Measurements from ENCODE around the gene NUP85. TPM values are rescaled to one million over a fixed set of nuclear protein-coding genes. Genes with fewer than 3 reads are reported as not detected.

Gene NUP85
- total and polyA plus RNA-seq, 4 donors, result 15.2 to 36.3 (median 29.5) TPM

- H3K27me3 ChIP-seq (ENCODE audit: control insufficient read depth in 4 of 4, insufficient read depth in 4 of 4, low read length in 3 of 4), result no peaks in the 10 kb centered on the region
- H3K27ac ChIP-seq (ENCODE audit: low read depth in 1 of 2, low read length in 2 of 2), result no peak overlapping the region
- no peak overlapping the region for H3K9ac ChIP-seq (ENCODE audit: low read depth in 1 of 2, low read length in 2 of 2)
- no peak overlapping the region for H3K4me3 ChIP-seq (ENCODE audit: low read depth in 1 of 3, low read length in 3 of 3)
- peaks cover 10 to 70% (median 45%) of the 10 kb centered on the region in 4 donors for H3K36me3 ChIP-seq (ENCODE audit: control insufficient read depth in 4 of 4, insufficient read depth in 3 of 4, low read depth in 1 of 4, low read length in 3 of 4)
- no peaks in the 10 kb centered on the region for H3K4me1 ChIP-seq (ENCODE audit: control insufficient read depth in 4 of 4, insufficient read depth in 4 of 4, low read length in 3 of 4)
- 82% methylated on average over 4 of the region's 4 CpGs for WGBS
- no peaks in the 10 kb centered on the region for H3K9me3 ChIP-seq (ENCODE audit: control insufficient read depth in 4 of 4, low read length in 3 of 4)
- no peak for DNase-seq (ENCODE audit: low spot score)
- no peak for TF ChIP-seq JUND (IDR thresholded peaks at IDR 0.05)
- TF ChIP-seq SP1 (IDR thresholded peaks at IDR 0.05), result no peak
- no peak for TF ChIP-seq REST (IDR thresholded peaks at IDR 0.05)
- no peak for TF ChIP-seq CTCF (IDR thresholded peaks at IDR 0.05; ENCODE audit: low read depth, low read length, missing input control)
- no peak for TF ChIP-seq RXRA (IDR thresholded peaks at IDR 0.05)
- no peak for TF ChIP-seq TAF1 (conservative IDR thresholded peaks at IDR 0.05)
Measured at GRCh38 chr17:75228847-75229246, 23.4 kb downstream of the NUP85 start.

GRCh38 chr17:75231071-75231470, 25.6 kb downstream of the NUP85 start:
- Histone ChIP-seq H3K36me3 (ENCODE audit: control insufficient read depth in 4 of 4, insufficient read depth in 3 of 4, low read depth in 1 of 4, low read length in 3 of 4) (peaks cover 9 to 78% (median 49%) of the 10 kb centered on the region in 4 donors), H3K4me3 (ENCODE audit: low read depth in 1 of 3, low read length in 3 of 3) (no peak overlapping the region), H3K27ac (ENCODE audit: low read depth in 1 of 2, low read length in 2 of 2) (no peak overlapping the region), H3K4me1 (ENCODE audit: control insufficient read depth in 4 of 4, insufficient read depth in 4 of 4, low read length in 3 of 4) (no peaks in the 10 kb centered on the region), H3K9ac (ENCODE audit: low read depth in 1 of 2, low read length in 2 of 2) (no peak overlapping the region), H3K27me3 (ENCODE audit: control insufficient read depth in 4 of 4, insufficient read depth in 4 of 4, low read length in 3 of 4) (no peaks in the 10 kb centered on the region), H3K9me3 (ENCODE audit: control insufficient read depth in 4 of 4, low read length in 3 of 4) (no peaks in the 10 kb centered on the region)
- no peak for DNase-seq (ENCODE audit: low spot score)
- WGBS, result 98% methylated on average over 8 of the region's 8 CpGs
- no peak for TF ChIP-seq RAD21 (IDR thresholded peaks at IDR 0.05)
- TF ChIP-seq MAX (IDR thresholded peaks at IDR 0.05), result no peak
- no peak for TF ChIP-seq HNF4G (IDR thresholded peaks at IDR 0.05)
- no peak for TF ChIP-seq FOXA1 (IDR thresholded peaks at IDR 0.05)
- no peak for TF ChIP-seq HNF4A (conservative IDR thresholded peaks at IDR 0.05)
- TF ChIP-seq GABPA (IDR thresholded peaks at IDR 0.05 in 1 of 2, conservative IDR thresholded peaks at IDR 0.05 in 1 of 2), result no peak
- TF ChIP-seq NR2F2 (IDR thresholded peaks at IDR 0.05), result no peak
- no peak for TF ChIP-seq ZBTB33 (IDR thresholded peaks at IDR 0.05)
- no peak for TF ChIP-seq EGR1 (IDR thresholded peaks at IDR 0.05; ENCODE audit: low read depth in 2 of 2)

Measured in liver (tissue), 9 donors.